HuH-7 (cell line): ENCODE results near the gene PPM1F.

Experiments used
- DNase-seq: peaks from one replicate; pipeline ENCODE4 v3.0.0; 2011; ENCODE audit warnings: low spot score

The PPM1F gene, protein sequence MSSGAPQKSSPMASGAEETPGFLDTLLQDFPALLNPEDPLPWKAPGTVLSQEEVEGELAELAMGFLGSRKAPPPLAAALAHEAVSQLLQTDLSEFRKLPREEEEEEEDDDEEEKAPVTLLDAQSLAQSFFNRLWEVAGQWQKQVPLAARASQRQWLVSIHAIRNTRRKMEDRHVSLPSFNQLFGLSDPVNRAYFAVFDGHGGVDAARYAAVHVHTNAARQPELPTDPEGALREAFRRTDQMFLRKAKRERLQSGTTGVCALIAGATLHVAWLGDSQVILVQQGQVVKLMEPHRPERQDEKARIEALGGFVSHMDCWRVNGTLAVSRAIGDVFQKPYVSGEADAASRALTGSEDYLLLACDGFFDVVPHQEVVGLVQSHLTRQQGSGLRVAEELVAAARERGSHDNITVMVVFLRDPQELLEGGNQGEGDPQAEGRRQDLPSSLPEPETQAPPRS

DNA sequence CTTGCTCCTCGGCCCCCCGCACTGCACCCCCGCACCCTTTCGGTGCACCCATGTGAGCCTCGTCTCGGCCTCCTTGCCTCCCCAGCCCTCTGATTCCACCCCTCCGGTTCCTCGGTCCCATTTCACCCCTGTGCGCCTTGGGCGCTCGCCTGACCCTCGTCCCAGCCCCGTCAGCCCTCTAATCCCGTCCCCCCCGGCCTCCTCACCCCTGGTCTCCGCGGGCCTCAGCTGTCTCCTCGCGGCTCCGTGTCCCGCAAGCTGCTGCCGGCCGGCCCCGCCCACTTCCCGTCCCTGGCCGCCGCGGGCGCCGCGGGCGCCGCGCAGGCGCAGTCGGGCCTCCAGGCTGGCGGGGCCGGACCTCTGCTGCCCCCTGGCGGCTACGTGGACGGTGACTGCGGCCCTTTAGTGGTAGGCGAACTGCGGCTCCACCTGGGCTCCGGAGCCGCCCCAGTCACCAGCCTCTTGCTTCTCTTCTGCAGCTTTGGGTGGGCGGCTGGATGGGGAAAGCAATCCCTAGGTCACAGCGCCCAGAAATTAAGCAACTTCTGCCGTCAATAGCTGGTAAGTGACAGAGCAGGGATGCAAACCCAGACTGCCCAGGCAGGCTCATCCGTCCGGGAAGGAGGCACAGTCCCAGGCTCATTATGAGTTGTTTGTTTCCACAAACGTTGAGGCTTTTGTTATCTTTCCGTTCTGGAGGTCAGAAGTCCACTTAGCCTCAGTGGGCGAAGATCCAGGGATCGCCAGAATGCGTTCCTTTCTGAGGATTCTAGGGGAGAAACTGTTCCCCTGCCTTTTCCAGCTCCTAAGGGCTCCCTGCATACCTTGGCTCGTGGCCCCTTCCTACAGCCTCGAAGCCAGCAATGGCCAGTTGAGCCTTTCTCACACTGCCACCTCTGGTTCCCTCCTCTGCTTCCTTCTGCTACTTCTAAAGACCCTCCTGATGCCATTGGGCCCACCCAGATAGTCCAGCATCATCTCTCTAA lies at the start of gene PPM1F:
PPM1F (minus strand) TSS at position 263 of the 986 bp plus-strand sequence. CDS start 6,800 bp downstream, outside the sequence.
- peak; percentile 95 for DNase-seq

DNA sequence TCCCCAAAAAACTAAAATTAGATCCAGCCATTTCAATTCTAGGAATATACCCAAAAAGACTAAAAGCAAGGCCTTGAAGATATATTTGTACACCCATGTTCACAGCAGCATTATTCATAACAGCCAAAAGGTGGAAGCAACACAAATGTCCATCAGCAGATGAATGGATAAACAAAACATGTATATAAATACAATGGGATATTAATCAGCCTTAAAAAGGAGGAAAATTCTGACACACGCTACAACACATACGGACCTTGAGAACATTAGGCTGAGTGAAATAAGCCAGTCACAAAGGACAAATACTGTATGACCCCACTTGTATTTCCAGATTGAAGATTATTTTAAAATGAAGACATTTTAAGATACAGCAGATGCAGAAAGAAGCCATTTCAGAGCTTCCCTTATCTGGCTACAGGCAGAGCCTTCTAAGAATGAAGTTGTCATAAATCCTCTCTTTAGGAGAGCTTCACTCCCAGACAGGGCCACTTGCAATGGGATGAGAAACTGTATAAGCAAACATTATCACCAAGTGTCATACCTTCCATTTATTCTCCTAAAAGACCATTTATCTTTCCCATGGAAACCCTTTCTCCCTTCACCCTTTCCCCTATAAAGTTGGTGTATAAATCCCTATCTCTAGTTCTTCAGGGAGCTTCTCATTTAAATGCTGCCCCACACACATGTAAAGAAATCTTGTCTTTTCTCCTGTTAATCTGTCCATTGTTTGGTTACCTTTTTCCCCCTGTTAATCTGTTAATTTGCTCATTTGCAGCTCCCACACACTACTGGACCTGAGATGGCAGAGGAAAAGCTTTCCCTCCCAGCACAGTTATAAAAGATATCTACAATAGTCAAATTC lies 49.2 kb upstream of the PPM1F start:
- DNase-seq: no peak

GRCh38 chr22:21998595-21999247 lies 46.1 kb upstream of the PPM1F start:
- no peak for DNase-seq

DNA sequence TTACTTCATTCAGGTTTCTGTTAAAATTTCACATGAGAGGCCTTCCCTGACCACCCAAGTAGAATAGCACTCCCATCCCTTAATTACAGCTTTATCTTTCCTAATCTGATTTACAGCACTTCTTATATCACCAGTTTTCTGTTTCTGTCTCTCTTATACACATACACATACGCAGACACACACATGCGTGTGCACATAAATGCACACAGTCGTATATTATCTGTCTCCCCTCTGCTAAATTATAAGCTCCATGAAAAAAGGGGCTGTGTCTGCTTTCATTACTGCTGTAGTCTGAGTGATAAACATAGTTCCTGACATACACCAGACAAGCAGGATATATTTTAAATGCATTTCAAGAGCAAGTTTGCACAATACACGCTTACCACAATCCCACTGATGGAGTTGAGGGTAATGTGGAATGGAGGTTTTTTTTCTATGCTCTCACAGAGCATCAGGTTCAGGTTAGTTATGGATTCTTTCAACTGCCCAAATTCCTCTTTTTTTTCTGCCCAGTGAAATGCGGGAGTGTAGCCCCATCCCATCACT lies 43.6 kb upstream of the PPM1F start:
- no peak for DNase-seq

DNA sequence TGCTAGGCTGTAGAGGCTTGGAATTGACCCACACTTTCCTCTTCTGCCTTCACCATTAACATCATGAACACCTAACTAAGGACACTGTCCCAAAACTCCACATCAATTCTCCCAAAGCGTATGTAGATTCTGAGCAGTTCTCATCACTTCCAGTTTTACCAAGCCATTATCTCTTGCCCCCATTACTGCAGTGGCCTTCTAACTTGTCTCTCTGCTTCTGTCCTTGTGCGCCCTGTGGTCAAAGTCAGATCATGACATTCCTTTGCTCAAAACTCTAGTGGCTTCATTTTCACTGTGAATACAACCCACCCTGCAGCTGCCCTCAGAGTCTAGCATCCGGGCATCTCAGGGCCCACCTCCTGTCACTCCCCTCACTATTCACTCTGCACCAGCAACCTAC lies 43.0 kb upstream of the PPM1F start:
- DNase-seq: no peak

GRCh38 chr22:21994881-21995444 lies 42.3 kb upstream of the PPM1F start:
- DNase-seq: no peak

DNA sequence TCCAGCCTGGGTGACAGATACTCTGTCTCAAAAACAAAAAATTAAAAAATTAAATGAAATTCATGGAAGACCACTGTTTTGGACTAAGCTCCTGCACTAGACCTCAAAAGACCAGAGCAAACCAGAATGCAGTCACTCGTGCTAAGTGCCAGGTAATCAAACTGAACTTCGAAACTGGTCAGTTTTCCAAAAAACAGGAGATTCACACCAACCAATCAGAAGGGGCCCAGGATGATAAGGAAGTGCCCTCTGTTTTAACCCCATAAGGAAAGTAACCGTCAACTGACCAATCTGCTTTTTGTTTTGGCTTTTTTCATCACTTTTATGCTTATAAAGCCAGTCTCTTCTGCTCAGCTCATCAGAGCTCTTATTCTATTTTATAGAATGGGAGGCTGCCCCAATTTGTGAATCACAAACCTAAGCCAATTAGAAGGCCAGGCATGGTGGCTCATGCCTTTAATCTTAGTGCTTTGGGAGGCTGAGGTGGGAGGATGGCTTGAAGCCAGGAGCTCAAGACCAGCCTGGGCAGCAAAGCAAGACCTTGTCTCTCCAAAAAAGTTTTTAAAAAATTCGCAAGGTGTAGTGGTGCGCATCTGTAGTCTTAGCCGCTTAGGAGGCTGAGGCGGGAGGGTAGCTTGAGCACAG lies 40.1 kb upstream of the PPM1F start:
- no peak for DNase-seq

DNA sequence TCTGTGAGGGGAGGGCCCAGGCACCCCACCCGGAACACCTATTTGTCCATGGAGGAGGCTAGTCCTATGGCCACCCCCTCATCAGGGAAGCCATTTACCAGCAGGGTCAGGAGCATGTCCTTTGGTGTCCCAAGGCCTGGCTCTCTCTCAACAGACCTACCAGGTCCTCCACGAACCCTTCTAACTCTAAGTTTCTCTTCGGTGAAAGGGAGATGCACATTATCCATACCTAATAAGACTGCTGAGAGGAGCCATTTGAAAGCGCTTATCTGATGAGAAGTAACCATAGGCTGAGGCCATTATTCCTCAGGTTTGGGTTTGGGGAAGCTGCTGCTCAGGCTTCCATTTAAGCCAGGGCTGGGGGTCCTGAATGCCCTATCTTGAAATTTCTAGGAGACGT lies 39.1 kb upstream of the PPM1F start:
- DNase-seq: no peak

DNA sequence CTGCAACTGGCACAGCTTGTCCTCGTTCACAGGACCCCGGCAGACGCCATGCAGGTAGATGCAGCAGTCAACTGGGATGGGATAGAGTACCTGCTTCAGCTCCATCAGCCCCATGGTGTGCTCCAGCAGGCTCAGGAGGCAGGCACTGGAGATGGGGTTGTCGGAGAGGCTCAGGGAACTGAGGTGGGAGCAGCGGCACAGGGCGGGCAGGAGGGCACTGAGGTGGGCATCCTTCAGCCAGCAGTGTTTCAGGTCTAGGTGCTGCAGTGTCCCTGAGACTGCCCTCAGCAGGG lies 38.6 kb upstream of the PPM1F start:
- DNase-seq: no peak

DNA sequence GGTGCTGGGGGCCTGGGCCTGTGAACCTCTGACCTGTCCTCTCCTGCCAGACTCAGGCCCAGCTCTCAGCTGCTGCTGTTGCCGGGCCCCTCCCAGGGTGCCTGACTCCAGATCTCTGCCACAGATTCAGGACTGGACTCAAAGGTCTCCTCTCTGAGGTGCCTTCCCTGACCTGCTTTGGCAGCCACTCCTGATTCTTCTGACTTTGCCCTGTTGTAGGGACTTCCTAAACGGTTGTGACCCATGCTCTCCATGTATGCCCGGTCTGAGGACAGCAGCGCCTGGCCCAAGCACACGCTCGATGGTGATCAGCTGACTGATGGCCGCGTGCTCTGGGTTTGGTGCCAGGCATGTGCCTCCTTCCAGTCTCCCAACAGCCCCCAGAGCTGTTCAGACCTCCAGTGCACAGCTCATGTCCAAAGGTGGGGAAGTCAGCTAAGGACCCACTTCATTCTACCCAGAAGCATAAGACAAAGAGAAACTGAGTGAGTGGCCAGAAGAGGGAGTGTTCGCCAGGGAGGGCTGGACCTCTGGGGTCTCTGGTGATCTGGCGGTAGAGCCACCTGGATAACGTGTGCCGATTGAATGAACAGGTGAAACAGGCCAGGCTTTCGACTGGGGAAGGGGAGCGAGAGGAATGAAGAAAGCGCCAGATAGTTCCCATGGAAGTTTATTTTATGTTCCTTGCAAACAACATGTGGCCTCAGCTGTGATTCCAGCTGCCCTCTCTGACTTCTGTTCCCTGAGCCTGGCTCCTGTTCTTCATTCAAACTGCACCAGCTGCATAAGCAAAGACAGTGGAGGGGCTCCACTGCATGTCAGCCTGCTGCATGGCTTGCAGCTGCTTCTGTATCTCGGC lies 38.0 kb upstream of the PPM1F start:
- no peak for DNase-seq

- DNase-seq: no peak
These were observed 36.4 kb upstream of the PPM1F start for GRCh38 chr22:21989049-21989448.

DNA sequence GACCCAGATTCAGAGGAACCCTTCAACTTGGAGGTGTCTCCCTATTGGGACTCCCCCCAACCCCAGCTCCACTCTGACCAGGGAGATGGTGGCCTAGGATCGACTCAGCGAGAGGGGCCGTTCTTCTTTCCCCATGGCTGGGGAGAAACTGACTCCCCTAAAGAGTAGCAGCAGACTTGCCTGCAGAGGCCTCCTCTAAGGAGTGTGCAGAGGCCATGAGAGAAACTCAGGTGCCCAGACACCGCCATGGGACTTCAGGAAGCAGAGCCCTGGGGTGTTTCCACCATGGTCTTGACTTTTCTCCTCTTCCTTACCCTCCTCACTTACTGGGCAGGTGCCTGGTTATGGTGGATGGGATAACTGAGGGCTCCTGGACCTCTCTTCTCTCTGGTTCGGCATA lies 32.6 kb upstream of the PPM1F start:
- DNase-seq: no peak

DNA sequence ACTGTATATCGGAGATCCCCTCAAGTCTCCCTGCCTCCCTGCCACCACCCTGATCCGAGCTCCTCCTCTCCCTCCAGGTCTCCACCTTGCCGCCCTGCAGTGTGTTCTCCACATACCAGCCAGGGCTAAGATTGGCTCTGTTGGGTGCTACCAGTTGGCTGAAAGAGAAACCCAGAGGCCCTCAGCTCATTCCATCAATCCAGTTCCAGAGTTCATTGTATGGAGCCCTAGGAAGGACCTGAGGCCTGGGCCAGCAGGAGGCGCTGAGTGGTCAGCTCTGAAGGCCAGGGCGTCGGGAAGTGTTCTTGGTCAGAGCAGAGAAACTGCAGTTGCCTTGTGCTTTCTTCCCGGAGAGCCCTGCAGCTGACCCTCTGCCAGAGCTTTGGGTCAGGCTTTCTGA lies 32.1 kb upstream of the PPM1F start:
- DNase-seq: peak; percentile 65

GRCh38 chr22:21982338-21982965 lies 29.8 kb upstream of the PPM1F start, which contains the start of gene TOP3B:
Gene TOP3B (minus strand): TSS chr22:21982787. CDS start chr22:21975709, 7,078 bp downstream.
- peak; percentile 86 for DNase-seq

- DNase-seq: no peak
These were observed 29.2 kb upstream of the PPM1F start for GRCh38 chr22:21981874-21982273.

- DNase-seq: no peak
These were observed 27.9 kb upstream of the PPM1F start for GRCh38 chr22:21980547-21980946.

DNA sequence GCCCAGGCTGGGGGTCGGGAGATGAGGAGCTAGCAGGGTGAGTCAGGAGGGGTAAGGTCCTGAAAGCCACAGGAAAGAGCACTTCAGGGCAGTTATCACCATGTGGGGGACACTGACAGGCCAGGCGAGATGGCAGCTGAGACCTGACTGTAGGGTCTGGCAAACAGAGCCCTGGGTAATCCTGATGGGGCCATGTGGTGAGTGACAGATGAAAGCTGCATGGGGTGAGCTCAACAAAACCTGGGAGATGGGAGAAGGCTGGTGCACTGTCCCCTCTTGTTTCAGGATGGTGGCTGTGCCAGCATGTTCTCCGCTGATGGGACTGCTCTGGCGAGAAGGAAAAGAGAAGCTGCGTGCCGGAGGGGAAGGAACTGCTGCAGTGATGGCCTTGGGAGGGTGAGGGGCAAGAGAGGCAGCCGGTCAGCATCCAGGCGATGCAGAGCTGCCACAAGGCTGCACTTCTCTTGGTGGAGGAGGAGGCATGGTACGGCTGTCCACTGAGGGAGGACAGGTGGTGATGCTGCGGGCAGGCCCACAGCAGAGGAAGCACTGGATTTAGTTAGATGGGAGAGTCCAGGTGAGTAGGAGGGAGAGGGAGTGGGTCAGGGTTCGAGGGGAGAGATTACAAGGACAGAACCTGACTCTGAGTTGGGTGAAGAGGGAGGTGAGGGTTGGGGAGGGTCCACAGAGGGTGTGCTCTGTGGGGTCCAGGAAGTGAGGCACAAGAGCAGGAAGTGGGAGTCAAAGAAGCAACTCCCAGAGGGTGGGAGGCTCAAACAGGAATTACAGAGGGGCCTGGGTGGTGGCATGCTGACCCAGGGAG lies 26.1 kb upstream of the PPM1F start:
- no peak for DNase-seq

GRCh38 chr22:21977814-21978213 lies 25.2 kb upstream of the PPM1F start:
- DNase-seq: no peak
